ENCODE data around the gene BRD7. TPM values are rescaled to one million over a fixed set of nuclear protein-coding genes. Genes with fewer than 3 reads are reported as not detected.

Gene BRD7
- total RNA-seq, 1 donor from 2014 or later, result 112 TPM

DNA sequence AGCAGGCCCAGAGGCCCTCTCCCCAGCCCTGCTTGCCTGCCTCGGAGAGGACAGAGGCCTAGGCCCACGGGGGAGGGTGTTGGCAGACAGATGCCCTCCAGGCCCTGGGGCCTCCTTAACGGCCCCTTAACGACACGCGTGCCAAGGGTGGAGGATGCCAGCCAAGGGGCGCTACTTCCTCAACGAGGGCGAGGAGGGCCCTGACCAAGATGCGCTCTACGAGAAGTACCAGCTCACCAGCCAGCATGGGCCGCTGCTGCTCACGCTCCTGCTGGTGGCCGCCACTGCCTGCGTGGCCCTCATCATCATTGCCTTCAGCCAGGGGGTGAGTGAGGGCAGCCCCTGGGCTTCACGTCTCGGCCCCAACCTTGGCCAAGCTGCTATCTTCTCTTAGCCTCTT, 80.8 kb downstream of the BRD7 start:
- H3K4me3 Mint-ChIP-seq (ENCODE audit: unreplicated experiment), result no peak overlapping the region
- no peaks in the 10 kb centered on the region for H3K9me3 Mint-ChIP-seq (ENCODE audit: unreplicated experiment)
- no peaks in the 10 kb centered on the region for H3K4me1 Mint-ChIP-seq (ENCODE audit: unreplicated experiment)
- TF ChIP-seq, protein P1, sequence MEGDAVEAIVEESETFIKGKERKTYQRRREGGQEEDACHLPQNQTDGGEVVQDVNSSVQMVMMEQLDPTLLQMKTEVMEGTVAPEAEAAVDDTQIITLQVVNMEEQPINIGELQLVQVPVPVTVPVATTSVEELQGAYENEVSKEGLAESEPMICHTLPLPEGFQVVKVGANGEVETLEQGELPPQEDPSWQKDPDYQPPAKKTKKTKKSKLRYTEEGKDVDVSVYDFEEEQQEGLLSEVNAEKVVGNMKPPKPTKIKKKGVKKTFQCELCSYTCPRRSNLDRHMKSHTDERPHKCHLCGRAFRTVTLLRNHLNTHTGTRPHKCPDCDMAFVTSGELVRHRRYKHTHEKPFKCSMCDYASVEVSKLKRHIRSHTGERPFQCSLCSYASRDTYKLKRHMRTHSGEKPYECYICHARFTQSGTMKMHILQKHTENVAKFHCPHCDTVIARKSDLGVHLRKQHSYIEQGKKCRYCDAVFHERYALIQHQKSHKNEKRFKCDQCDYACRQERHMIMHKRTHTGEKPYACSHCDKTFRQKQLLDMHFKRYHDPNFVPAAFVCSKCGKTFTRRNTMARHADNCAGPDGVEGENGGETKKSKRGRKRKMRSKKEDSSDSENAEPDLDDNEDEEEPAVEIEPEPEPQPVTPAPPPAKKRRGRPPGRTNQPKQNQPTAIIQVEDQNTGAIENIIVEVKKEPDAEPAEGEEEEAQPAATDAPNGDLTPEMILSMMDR (IDR thresholded peaks at IDR 0.05; ENCODE audit: unreplicated experiment), result no peak
- DNase-seq (ENCODE audit: low spot score), result no peak
- no peaks in the 10 kb centered on the region for H3K36me3 Mint-ChIP-seq (ENCODE audit: low read depth, unreplicated experiment)
- H3K27me3 Mint-ChIP-seq (ENCODE audit: unreplicated experiment), result peaks cover 9% of the 10 kb centered on the region
- no peak overlapping the region for H3K27ac Mint-ChIP-seq (ENCODE audit: unreplicated experiment)

DNA sequence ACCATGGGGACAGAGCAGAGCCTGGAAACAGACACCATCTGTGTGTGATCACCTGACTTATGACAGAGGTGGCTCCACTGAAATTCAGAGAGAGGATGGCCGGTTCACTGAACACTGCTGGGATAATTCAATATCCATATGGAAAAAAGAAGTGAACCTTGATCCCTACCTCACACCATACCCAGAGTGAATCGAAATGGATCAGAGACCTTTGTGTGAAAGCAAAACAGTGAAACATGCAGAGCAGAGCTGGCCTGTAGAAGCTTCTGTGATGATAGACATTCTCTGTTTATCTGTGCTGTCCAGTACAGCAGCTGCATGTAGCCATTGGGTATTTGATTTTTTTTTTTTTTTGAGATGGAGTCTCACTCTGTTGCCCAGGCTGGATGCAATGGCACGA, 82.1 kb downstream of the BRD7 start:
- Mint-ChIP-seq H3K9me3 (ENCODE audit: unreplicated experiment) (no peaks in the 10 kb centered on the region), H3K4me1 (ENCODE audit: unreplicated experiment) (peaks cover 5% of the 10 kb centered on the region), H3K27ac (ENCODE audit: unreplicated experiment) (no peak overlapping the region), H3K36me3 (ENCODE audit: low read depth, unreplicated experiment) (no peaks in the 10 kb centered on the region), H3K27me3 (ENCODE audit: unreplicated experiment) (peaks cover 7% of the 10 kb centered on the region), H3K4me3 (ENCODE audit: unreplicated experiment) (no peak overlapping the region)
- TF ChIP-seq, protein P1 (IDR thresholded peaks at IDR 0.05; ENCODE audit: unreplicated experiment), result no peak
- no peak for DNase-seq (ENCODE audit: low spot score)

DNA sequence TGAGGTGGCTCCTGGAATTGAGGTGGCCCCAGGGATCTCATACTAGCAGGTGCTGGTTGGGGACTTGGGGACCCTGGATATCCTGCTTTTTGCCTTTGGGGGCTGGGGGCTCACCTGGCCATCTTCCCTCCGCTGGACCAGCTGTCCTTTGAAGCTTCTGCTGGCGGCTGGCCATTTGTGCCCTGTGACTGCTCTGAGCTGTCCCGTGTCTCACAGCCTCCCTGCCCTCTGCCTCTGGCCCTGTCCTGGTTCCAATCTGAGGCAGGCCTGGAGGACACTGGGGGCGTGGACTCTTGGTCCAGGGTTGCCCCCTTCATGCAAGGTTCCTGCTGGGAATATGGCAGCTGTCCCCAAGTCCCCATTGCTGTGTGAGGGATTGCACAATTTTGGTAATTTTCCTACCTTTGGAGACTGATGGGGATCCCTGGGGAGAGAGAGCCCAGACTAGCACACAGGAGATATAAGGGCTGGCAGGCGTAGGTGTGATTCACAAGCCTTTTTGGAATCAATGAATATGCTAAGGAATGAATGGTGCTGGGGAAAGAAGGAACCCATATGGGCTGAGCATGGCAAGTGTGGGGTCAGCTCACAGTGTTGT, 83.3 kb downstream of the BRD7 start:
- DNase-seq (ENCODE audit: low spot score), result no peak
- no peak overlapping the region for H3K4me3 Mint-ChIP-seq (ENCODE audit: unreplicated experiment)
- H3K4me1 Mint-ChIP-seq (ENCODE audit: unreplicated experiment), result peaks cover 5% of the 10 kb centered on the region
- H3K27me3 Mint-ChIP-seq (ENCODE audit: unreplicated experiment), result peaks cover 7% of the 10 kb centered on the region
- no peaks in the 10 kb centered on the region for H3K9me3 Mint-ChIP-seq (ENCODE audit: unreplicated experiment)
- H3K36me3 Mint-ChIP-seq (ENCODE audit: low read depth, unreplicated experiment), result peaks cover under 1% of the 10 kb centered on the region
- TF ChIP-seq, protein P1 (IDR thresholded peaks at IDR 0.05; ENCODE audit: unreplicated experiment), result no peak
- no peak overlapping the region for H3K27ac Mint-ChIP-seq (ENCODE audit: unreplicated experiment)

DNA sequence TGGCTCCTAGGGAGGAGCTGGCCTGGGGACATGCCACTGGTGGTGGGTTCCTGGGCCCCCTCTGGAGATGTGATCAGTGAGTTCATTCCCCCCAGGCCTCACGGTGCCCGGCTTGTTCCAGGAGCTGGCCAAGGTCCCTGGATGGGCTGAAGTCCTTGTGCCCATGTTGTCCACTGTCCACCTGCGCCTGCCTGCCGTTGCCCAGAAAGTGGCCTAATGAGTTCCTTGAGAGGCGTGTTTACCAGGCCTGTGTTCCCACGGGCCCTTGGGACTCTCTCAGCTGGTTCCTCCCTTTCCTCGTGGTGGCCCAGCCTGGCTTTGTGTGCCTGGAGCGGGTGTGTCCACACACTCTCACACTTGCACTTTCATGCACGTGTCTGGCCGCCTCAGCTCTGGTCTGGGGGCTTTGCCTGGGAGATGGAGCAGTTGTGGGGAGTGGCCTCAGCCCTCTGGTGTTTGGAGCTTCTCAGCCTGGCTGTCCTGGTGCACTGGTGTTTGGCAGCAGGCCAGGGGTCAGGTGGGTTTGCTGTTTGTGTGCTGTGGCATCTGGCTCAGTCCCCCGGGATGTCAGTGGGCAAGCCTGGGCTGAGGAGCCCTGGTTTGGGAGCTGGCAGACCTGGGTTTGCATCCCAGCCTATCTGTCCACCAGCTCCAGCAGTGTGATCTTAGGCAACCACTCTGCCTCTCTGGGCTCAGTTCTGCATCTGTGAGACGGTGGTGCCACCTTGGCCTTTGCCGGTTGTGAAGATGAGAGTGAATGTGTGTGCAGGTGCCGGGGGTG, 84.5 kb downstream of the BRD7 start:
- Mint-ChIP-seq H3K27me3 (ENCODE audit: unreplicated experiment) (peaks cover 8% of the 10 kb centered on the region), H3K4me1 (ENCODE audit: unreplicated experiment) (peaks cover 5% of the 10 kb centered on the region), H3K27ac (ENCODE audit: unreplicated experiment) (no peak overlapping the region), H3K9me3 (ENCODE audit: unreplicated experiment) (no peaks in the 10 kb centered on the region), H3K4me3 (ENCODE audit: unreplicated experiment) (no peak overlapping the region), H3K36me3 (ENCODE audit: low read depth, unreplicated experiment) (peaks cover 4% of the 10 kb centered on the region)
- TF ChIP-seq, protein P1 (IDR thresholded peaks at IDR 0.05; ENCODE audit: unreplicated experiment), result no peak
- DNase-seq (ENCODE audit: low spot score), result no peak

All from endothelial cell (in vitro differentiated cells).